ENCODE measurements around the gene ATP5IF1.
A peak's percentile ranks its signal among the peaks of the same experiment; 100 is the strongest.

DNA sequence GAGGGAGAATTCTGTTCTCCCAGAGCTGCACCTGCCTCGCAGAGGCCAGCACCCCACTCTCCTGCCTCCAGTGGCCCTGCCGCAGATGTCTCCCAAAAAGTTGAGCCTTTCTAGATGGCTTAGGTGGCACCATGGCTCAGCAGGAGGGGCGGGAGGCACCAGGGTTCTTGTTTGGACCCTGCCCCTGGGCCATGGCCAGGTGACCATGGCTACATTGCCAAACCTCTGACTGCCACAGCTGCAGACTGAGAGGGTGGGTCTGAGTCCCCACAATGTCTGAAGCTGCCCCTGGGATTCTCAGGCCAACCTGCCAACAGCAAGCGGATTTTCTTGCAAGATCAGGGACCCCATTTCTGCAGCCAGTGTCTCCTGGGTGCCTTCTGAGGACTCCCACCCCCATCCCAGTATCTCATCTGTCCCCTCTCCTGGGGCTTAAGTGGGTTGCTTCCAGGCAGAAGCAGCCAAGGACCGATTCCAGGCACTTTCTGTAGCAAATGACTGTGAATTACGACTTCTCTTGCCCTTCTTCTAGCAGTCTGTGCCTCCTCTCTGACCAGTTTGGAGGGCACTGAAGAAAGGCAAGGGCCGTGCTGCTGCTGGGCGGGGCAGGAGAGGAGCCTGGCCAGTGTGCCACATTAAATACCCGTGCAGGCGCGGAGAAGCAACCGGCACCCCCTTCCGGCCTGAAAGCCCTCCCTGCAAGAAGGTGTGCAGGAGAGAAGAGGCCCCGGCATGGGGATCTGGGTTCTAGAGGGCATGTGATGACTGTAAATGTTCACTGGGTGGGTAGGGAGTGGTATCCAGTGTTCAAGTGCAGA lies 45.9 kb downstream of the ATP5IF1 start:
- TF ChIP-seq SP1 (IDR thresholded peaks at IDR 0.05; ENCODE audit: low read depth, low read length) (no peak), EZH2 (IDR thresholded peaks at IDR 0.05; ENCODE audit: borderline replicate concordance, control insufficient read depth, low read depth, low read length) (no peak), RB1 (IDR thresholded peaks at IDR 0.05; ENCODE audit: borderline replicate concordance) (no peak), POLR2A (IDR thresholded peaks at IDR 0.05; ENCODE audit: low read depth, low read length) (0 out of 2 replicates have a peak, but pooled peaks have one; percentile 2), SREBF2 (IDR thresholded peaks at IDR 0.05; ENCODE audit: low read length) (no peak), RAD21 (IDR thresholded peaks at IDR 0.05; ENCODE audit: insufficient read depth, low read depth, low read length) (no peak), BCLAF1 (IDR thresholded peaks at IDR 0.05) (no peak), TARDBP (IDR thresholded peaks at IDR 0.05; ENCODE audit: borderline replicate concordance) (no peak), CEBPZ (IDR thresholded peaks at IDR 0.05; ENCODE audit: low read depth, low read length) (no peak), NFXL1 (IDR thresholded peaks at IDR 0.05; ENCODE audit: borderline replicate concordance) (no peak), EP300 (IDR thresholded peaks at IDR 0.05; ENCODE audit: borderline replicate concordance in 1 of 2, control insufficient read depth in 1 of 2, low read depth in 2 of 2, low read length in 2 of 2) (no peak), ZNF274 (IDR thresholded peaks at IDR 0.05; ENCODE audit: insufficient read depth, insufficient read length) (no peak), CREM (IDR thresholded peaks at IDR 0.05; ENCODE audit: low read depth) (no peak)
